GM12865 (cell line): ENCODE results near the gene VAV3.
"Not testable (repeated sequence)": the region's sequence is repeated elsewhere in the genome, so short reads cannot be mapped to it uniquely, and the experiment has no call there.

ENCODE experiments used
- DNase-seq: peaks from one replicate; pipeline ENCODE4 v3.0.0; 2010; ENCODE audit warnings: low read depth
- H3K4me3 ChIP-seq: 2 replicates; pipeline ENCODE4 v1.5.1; 2011; ENCODE audit warnings: mild to moderate bottlenecking, low read depth, low read length, control low read depth
- TF ChIP-seq, protein P1 (sequence below): IDR thresholded peaks from 2 replicates; pipeline ENCODE4 v1.5.1; 2011; ENCODE audit warnings: low read length, control low read depth, low read depth, inconsistent platforms; ENCODE audit not compliant: insufficient read depth; ENCODE audit errors: missing control alignments

The VAV3 gene

DNA sequence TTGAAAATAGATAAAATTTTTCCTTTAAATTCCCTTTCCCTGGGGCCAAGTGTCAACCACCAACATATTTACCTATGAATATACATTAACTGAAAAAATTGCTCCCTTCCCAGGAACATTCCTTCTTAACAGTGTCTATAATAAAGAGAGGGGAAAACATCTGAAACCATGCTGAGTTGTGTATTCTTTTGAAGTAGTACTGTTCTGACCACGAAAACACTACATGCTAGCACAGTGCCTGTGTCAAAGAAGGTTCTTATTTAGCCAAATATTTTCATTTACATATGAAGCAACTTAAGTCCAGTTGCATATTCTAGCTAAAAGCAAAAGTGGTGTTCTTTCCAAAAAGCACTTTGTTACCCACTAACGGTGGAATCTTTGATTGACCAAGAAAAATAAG lies 311.2 kb downstream of the VAV3 start:
- peak; percentile 4 for DNase-seq
- H3K4me3 ChIP-seq: no peak overlapping the region
- TF ChIP-seq, protein P1, sequence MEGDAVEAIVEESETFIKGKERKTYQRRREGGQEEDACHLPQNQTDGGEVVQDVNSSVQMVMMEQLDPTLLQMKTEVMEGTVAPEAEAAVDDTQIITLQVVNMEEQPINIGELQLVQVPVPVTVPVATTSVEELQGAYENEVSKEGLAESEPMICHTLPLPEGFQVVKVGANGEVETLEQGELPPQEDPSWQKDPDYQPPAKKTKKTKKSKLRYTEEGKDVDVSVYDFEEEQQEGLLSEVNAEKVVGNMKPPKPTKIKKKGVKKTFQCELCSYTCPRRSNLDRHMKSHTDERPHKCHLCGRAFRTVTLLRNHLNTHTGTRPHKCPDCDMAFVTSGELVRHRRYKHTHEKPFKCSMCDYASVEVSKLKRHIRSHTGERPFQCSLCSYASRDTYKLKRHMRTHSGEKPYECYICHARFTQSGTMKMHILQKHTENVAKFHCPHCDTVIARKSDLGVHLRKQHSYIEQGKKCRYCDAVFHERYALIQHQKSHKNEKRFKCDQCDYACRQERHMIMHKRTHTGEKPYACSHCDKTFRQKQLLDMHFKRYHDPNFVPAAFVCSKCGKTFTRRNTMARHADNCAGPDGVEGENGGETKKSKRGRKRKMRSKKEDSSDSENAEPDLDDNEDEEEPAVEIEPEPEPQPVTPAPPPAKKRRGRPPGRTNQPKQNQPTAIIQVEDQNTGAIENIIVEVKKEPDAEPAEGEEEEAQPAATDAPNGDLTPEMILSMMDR: no peak

DNA sequence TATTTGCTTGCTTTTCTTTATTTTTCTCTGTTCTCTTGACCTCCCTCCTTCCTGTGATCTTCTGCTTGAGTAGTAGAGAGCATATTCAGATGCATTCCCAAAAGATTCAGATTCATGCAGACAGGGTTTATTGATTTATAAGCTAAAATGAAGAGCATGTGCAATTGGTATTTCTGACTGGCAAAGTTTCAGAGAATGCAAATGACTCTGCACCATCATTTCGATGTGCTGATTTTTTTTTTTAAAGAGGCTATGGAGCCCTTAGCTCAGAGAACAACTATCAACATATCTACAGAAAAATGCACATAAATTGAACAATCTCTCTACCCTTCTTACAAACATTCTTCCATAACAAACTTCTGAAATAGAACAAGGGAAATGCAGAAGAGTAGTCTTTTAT lies 312.0 kb downstream of the VAV3 start:
- TF ChIP-seq, protein P1: no peak
- DNase-seq: no peak
- H3K4me3 ChIP-seq: no peak overlapping the region

DNA sequence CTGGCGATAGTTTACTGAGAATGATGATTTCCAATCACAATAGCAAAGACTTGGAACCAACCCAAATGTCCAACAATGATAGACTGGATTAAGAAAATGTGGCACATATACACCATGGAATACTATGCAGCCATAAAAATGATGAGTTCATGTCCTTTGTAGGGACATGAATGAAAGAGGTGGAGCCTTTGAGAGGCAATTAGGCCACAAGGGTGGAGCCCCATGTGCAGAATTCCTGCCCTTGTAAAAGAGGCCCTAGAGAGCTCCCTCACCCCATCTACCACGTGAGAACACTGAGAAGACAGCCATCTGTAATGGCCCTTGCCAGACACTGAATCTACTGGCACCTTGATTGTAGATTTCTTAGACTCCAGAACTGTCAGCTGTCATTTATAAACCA lies 314.2 kb downstream of the VAV3 start:
- not testable (repeated sequence) for DNase-seq, H3K4me3 ChIP-seq

DNA sequence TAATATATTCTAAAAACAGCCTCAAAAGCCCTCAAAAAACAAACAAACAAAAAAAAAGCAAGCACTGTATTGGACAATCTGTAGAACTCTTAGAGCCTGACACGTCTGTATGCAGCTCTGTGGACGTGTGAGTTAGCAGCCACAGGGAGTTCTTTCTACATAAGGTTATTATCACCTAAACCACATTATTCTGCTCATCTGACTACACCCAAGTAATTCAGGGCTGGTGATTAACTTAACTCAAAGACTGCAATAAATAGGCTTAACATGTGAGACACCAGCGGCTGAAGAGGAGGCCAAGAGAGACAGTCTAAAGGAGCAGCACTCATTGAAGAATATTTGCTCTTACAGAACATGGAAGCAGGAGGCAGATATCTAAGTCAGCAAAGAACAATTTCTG lies 316.0 kb downstream of the VAV3 start:
- no peak for DNase-seq
- no peak overlapping the region for H3K4me3 ChIP-seq
- TF ChIP-seq, protein P1: no peak

DNA sequence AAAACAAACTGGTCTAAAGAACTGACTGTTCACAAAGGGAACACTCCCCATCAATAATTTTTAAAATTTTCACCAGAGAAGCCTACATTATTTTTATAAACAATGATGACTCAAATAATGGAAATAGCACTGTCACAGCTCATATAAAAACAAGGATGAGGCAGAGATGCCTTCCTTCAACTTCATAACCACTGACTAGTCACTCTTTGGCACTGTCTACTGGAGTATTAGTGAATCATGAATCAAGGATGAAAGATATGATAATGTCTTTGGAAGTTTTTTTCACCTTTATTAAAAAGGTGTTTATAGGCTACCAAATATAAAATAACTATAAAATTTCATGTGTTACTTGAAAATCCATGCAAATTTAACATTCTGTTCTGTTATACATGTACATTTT lies 316.9 kb downstream of the VAV3 start:
- TF ChIP-seq, protein P1: no peak
- no peak for DNase-seq
- no peak overlapping the region for H3K4me3 ChIP-seq

DNA sequence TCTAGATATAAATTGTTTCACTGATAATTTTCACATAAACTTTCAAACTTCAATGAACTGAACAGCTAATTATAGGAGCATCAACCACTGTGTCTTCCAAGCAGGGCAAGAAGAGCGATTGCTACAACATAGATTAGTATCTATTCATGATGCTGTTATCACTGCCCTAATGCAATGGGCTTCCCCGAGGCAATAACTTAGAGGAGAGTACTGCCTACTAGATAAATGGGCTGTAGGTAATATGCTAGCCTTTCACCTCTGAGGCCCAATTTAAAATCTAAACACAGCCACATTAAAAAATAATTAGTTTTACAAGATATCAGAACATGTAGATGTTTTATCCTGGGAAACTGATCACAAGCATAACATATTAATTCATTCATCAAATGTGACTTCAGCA lies 318.0 kb downstream of the VAV3 start:
- H3K4me3 ChIP-seq: no peak overlapping the region
- no peak for DNase-seq
- TF ChIP-seq, protein P1: no peak

DNA sequence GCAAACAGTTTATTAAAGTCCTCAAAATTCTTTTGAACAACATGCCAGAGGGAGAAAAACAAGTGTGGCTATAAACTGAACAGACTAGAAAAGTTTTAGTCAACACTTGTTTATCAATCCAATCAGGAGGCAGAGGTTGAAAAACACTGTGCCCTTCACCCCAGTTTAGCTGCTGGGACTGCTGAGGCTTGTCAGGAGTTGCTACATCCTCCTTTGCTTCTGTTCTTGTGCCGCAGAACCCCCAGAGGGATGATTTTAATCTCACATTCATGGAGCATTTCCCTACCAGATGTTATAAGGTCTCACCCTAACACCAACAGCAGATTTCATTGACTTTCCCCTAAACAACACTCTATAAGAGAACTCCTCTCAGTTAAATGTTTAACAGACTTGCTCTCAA lies 321.2 kb downstream of the VAV3 start:
- H3K4me3 ChIP-seq: no peak overlapping the region
- DNase-seq: no peak
- TF ChIP-seq, protein P1: no peak

DNA sequence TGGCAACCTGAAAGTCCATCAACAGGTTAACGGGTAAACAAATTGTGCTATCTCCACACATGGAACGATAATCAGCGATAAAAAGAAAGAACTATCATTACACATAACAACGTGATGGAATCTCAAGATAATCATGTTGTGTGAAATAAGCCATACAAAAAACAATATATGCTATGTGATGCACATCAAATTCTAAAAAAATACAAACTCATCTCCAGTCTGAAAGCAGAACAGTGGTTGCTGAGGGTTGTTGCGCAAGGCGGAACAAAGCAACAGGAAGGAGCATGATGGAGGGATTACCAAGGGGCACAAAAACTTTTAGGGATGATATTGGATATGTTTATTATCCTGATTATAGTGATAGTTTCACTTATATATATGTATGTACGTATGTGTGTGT lies 324.8 kb downstream of the VAV3 start:
- TF ChIP-seq, protein P1: no peak
- no peak for DNase-seq
- no peak overlapping the region for H3K4me3 ChIP-seq
